Myocyte (in vitro differentiated cells): ENCODE data around the gene GPX2. TPM values are rescaled to one million over a fixed set of nuclear protein-coding genes. Genes with fewer than 3 reads are reported as not detected.

Source experiments
- DNase-seq: peaks from one replicate; pipeline ENCODE4 v3.0.0-alpha.2; 2012; ENCODE audit warnings: low read depth
- total RNA-seq: library from RNA; depleted of rRNA; stranded (reverse); fragments of >200 nt; gene quantifications from 2 replicates; pipeline ENCODE4 v1.2.3, GENCODE V29; 2014

Gene GPX2
- total RNA-seq, 1 donor from 2014 or later: not detected

GRCh38 chr14:64960762-64961276 is 18.3 kb upstream of the GPX2 start:
- peak; percentile 76 for DNase-seq

- DNase-seq: no peak
Observed at GRCh38 chr14:64958743-64959142, 16.2 kb upstream of the GPX2 start.

GRCh38 chr14:64958201-64958600 is 15.7 kb upstream of the GPX2 start:
- no peak for DNase-seq

GRCh38 chr14:64956697-64957406 is 14.3 kb upstream of the GPX2 start:
- DNase-seq: no peak

GRCh38 chr14:64955297-64955696 is 12.8 kb upstream of the GPX2 start:
- DNase-seq: no peak

DNA sequence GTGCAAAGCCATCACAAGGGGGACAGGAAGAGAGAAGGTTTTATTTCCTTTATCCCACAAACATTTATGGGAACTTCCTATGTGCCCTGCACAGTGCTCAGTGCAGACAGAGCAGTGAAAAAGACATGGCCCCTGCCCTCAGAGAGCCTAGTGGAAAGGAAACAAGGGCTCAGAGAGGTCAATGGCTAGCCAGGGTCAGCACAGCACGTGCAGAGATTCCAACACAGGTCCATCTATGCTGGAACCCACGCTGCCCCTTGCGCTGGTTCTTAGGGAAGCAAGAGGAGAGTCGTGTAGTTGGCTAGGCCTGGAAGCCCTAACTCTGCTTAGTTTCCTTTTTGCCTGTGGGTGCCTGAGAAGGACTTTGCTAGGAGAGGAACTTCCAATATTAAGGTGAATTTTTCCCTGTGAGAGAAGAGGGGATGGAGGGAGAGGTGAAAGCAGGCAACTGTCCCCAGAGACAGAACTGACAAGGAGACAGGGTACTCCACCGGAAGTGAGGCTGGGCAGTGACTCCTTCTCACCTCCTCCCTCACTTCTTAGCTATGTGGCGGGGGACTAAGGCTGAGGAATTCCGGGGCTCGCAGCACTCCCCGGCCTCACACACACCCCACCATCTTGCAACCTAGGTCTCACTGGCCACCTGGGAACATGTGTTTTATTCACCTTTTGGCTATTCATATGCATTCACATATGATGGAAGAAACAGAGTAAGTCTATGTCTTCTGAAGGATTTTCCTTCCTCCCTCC is 12.1 kb upstream of the GPX2 start:
- DNase-seq: no peak

DNA sequence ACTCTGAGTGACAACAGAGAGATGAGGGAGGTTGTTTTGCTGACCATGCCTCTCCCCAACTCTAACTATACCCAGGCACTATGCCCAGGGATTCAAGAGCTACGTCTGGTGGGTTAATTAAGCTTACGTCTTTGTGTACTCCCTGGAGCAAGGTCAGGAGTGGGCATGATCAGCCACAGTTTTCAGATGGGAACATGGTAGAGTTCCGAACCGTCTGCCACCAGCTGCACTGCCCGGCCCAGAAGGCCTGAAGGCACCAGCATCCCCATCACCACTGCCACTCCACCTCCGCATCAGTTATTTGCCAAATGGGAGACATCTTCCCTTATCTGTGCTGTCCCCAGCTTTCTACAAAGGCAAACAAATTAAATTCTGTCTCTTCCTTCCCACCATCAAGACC is 11.1 kb upstream of the GPX2 start:
- no peak for DNase-seq

DNA sequence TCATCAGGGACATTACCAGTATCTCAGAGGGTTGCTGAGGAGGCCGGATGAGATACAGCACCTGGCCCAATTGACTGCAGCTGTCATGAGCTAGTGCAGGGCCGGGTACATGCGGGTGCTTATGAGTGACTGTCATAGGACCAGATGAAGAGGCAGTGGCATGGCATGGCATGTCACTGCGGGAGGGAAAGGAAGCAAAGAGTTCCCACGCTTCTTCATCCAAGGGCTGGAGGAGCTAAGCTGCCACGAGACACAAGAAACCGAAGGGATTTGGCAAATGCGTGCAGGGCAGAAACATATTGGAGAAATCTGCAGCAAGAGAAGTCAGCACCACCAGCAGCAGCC is 10.7 kb upstream of the GPX2 start:
- peak; percentile 61 for DNase-seq

DNA sequence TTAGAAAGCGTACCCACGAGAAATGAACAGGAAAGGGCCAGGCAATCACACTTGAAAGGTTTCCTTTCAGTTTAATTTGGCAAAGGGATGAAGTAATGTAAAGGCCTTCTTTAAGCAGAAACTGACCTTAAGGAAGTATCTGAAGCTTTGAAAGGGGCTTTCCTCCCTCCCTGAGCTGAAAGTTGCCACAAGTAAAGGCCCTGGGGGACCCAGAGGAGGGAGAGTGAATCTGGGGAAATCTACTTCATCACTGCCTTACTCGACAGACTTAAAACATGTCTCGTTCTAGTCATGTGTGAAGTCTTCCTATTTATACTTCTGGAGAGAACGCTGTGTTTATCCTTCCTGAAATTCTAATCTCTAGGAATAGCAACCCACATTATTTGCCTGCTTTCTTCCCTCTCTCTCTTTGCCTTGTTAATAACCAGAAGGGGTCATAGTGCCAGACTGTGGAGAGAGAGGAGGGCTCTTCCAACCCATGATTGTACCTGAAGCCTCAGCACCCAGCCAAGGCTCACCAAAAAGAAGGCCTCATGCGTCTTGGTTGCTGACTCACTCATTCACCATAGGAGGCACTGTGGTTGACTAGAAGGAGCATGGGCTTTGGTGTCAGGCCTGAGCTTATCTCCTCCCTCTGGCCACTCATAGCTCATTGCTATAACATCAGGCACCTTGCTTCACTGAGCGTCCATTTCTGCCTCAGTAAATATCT is 10.2 kb upstream of the GPX2 start:
- DNase-seq: no peak

- peak; percentile 44 for DNase-seq
Observed at GRCh38 chr14:64951724-64952123, 9.2 kb upstream of the GPX2 start.

GRCh38 chr14:64951291-64951690 is 8.7 kb upstream of the GPX2 start:
- DNase-seq: no peak

DNA sequence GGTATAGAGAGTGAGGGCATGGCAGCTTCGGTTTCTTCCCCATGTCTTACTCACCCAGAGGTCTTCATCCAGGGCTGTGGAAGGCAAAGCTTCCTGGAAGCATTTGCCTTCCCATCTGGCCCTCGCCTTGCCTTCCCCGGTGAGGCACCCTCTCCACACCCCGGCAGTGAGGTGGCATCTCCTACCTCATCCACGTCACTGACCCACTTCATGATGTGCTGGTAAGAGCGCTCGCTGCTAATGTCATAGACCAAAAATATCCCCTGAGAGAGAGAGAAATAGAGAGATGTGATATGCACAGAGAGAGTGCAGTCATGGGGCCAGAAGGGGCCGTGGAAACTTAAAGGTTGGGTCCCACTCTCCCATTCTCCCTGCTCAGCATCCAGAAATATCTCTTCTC is 8.3 kb upstream of the GPX2 start:
- no peak for DNase-seq

- DNase-seq: no peak
Observed at GRCh38 chr14:64948612-64949210, 6.2 kb upstream of the GPX2 start.

- DNase-seq: no peak
Observed at GRCh38 chr14:64947710-64948611, 5.4 kb upstream of the GPX2 start.

DNA sequence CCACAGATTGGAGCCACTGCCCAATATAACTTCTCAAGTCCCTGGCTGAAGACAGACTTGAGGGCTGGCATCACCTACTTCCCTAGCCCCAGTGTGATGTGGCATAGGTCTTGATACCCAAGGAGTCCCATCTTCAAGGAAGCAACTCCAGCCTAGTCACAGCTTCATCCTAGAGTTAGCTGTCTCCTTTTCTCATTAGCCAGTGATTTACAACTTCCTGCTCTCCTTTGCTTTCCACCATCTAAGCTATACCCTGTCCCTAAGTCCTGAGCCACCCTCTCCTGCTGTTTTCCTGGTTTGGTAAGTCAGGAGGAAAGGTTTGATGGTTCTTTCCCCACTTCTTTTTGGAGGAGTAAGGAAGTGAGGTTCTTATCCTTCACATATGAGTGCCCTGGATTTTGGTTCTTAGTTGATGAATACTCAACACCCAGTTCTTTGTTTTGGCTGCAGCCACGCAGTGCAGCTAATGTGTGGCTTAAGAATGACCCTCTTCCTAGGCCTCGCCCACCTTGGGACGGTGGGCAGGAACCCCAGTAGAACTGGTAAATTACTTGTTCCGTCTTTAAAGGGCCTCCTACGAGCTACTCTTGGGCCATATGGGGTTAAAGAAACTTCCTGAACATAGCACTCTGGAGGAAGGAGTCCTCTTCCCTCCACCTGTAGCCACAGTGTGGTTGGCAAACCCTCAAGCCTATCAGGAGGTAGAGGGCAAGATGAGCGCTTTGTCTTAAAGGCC is 3.9 kb upstream of the GPX2 start:
- no peak for DNase-seq

GRCh38 chr14:64945431-64946178 is 3.1 kb upstream of the GPX2 start:
- peak; percentile 45 for DNase-seq

- DNase-seq: no peak
Observed at GRCh38 chr14:64944861-64945260, 2.3 kb upstream of the GPX2 start.

GRCh38 chr14:64944041-64944440 is 1.5 kb upstream of the GPX2 start:
- no peak for DNase-seq

- DNase-seq: no peak
Observed at GRCh38 chr14:64943556-64943955, 1.0 kb upstream of the GPX2 start.
